ENCODE measurements around the gene INAFM1.

Gene INAFM1

DNA sequence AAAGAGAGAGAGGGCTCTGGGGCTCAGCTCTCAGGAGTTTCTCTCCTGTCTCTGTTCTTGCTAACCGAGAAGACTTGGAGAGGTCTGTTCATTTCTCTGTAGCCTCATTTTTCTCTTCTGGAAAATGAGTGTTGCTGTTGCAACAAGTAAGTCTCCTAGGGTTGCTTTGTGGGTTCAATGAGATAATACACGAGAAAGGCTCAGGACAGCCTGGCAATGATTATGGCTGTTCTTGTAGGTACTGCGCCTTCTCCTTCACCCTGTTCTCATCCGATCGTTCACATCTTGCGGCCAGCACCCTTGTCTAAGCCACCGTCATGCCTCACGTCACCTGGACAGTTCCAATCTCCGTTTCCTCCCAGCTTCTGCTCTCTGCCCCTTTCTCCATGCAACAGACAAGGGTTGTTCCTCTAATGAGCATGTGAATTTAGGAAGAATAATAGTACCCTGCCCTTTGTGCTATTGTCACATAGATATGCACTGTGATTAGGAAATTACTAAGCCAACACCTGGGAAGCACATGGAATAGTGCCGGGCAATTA, 39.1 kb downstream of the INAFM1 start:
- DNase-seq = no peak

DNA sequence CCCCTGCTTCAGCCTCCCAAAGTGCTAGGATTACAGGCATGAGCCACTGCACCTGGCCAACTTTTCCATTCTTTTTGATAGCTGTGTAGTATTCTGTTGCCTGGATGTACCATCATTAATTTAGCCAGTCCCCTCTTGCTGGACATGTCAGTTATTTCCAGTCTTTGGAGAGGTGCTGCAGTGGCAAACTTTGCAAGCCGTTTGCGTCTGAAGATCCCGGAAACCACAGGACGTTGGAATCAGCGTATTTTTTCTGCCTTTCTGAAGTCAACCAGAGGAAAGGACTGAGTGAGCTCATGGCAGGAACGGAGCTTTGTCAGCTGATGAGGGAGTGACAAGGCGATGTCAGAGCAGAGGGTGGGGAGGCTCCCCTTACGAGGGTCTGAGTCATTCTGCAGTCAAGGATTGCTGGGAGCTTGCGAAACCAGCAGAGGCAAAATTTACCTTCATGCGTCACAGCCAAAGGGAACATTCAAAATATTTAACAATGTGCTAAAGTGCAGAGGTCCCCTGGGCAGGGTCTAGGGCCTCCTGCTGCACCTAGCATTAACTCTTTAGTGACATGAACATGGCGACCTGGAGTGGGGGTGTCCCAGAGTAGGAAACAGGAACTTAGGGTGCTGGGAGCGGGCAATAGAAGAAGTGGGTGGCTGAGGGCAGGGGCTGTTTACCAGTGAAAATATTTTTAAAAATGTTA, 40.6 kb downstream of the INAFM1 start:
- DNase-seq = peak; percentile 82

DNA sequence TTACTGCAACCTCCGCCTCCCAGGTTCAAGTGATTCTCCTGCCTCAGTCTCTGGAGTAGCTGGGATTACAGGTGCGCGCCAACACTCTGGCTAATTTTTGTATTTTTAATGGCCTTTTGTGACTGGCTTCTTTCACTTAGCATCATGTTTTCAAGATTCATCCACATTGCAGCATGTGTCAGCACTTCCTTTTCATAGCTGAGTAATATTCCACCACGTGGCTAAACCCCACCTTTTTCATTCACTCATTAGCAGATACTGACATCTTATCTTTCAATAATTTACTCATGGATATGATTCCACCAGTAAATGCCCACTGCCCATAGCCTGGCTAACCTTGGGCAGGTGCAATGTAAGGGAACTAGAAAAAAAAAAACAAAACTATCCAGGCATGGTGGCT, 41.8 kb downstream of the INAFM1 start:
- no peak for DNase-seq

DNA sequence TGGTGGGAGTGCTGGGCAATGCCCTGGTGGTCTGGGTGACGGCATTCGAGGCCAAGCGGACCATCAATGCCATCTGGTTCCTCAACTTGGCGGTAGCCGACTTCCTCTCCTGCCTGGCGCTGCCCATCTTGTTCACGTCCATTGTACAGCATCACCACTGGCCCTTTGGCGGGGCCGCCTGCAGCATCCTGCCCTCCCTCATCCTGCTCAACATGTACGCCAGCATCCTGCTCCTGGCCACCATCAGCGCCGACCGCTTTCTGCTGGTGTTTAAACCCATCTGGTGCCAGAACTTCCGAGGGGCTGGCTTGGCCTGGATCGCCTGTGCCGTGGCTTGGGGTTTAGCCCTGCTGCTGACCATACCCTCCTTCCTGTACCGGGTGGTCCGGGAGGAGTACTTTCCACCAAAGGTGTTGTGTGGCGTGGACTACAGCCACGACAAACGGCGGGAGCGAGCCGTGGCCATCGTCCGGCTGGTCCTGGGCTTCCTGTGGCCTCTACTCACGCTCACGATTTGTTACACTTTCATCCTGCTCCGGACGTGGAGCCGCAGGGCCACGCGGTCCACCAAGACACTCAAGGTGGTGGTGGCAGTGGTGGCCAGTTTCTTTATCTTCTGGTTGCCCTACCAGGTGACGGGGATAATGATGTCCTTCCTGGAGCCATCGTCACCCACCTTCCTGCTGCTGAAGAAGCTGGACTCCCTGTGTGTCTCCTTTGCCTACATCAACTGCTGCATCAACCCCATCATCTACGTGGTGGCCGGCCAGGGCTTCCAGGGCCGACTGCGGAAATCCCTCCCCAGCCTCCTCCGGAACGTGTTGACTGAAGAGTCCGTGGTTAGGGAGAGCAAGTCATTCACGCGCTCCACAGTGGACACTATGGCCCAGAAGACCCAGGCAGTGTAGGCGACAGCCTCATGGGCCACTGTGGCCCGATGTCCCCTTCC, 45.5 kb downstream of the INAFM1 start:
- no peak for DNase-seq

DNA sequence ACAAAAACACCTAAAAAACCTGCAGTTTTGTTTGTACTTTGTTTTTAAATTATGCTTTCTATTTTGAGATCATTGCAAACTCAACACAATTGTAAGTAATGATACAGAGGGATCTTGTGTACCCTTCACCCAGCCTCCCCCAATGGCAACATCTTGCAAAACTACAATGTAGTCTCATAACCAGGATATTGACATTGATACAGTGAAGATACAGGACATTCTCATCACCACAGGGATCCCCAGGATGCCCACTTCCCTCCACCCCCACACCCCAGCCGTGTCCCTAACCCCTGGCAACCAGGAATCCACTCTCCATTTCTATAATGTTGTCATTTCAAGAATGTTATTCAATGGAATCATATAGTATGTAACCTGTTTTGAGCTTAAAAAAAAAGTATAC, 46.9 kb downstream of the INAFM1 start:
- no peak for DNase-seq

DNA sequence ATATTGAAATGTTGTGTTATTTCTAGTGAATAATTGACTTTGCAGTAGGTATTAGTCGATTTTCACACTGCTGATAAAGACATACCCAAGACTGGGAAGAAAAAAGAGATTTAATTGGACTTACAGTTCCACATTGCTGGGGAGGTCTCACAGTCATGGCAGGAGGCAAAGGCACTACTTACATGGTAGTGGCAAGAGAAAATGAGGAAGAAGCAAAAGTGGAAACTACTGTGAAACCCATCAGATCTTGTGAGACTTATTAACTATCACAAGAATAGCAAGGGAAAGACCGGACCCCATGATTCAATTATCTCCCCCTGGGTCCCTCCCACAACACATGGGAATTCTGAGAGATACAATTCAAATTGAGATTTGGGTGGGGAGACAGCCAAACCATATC, 47.4 kb downstream of the INAFM1 start:
- no peak for DNase-seq

DNA sequence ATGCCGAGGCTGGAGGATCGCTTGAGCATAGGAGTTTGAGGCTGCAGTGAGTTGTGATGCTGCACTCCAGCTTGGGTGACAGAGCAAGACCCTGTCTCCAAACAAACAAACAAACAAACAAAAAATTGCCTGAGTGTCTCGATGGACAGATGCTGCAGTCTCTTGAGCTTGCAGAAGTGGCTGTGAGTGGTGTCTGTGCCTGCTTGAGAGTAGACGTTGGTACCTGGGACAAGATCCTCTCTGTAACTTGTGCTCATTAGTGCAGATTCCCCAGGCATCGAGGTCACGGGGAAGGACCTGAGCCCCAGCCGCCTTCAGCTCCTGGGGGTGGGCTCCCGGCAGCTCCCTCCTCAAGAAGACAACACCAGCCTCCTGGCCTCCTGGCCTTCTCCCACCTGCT, 48.7 kb downstream of the INAFM1 start:
- no peak for DNase-seq

DNA sequence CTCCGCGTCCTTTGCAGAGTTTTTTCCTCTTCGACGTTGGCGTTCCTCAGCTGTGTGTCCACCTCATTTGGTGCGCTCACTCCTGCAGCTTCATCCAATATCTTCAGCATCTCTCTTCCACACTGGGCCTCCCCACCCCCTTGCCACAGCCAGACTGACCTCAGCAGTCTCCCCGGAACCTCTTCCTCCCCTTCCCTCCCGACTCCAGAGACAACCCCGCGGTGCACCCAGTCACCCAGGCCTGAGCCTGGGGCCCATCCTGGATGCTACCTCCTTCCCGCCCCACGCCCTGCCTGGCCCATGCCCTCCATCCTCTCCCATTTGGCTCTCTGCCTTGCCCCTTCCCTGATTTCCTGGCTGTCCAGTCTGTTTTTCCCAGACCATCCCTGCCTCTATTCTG, 49.2 kb downstream of the INAFM1 start:
- DNase-seq = no peak

DNA sequence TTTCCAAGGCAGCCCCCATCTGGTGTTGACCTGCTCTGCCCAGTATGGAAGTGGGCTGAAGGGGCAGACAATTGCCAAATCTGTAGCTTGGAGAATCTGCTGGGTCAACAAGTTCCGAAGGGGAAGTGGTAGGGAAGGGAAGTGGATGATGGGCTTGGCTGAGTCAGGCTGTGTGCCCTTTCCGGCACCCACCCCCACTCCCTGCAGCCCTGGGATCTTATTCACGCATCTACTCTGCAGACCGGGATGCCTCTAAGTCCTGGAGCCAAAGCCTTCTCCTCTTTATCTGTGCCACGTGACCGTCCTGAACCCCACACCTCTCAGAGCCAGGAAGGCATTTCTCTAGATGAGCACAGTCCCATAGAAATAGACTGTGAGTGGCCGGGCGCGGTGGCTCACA, 49.8 kb downstream of the INAFM1 start:
- DNase-seq = peak; percentile 76

Measured in CD4-positive, alpha-beta T cell treated with Interleukin-15 for 1 hour (primary cell).